SJSA1 (cell line): Measurements from ENCODE around the gene DERA. TPM values are rescaled to one million over a fixed set of nuclear protein-coding genes. Genes with fewer than 3 reads are reported as not detected.
"Not testable (repeated sequence)": the region's sequence is repeated elsewhere in the genome, so short reads cannot be mapped to it uniquely, and the experiment has no call there.

Source experiments
- DNase-seq, 2 experiments: peaks; one replicate each; pipeline ENCODE4 v3.0.0-alpha.2; 2015 to 2020; ENCODE audit warnings: low spot score in 2 of 2, low read depth in 1 of 2
- H3K27ac ChIP-seq: fragments of 250-450 bp; sonication (Bioruptor Pico); 2 replicates; pipeline ENCODE4 v1.5.1; 2020; ENCODE audit warnings: mild to moderate bottlenecking, moderate library complexity
- H3K27me3 ChIP-seq: fragments of 250-450 bp; sonication (Bioruptor Pico); replicated peaks from 2 replicates; pipeline ENCODE4 v1.5.1; 2020; ENCODE audit warnings: mild to moderate bottlenecking, moderate library complexity
- H3K36me3 ChIP-seq: fragments of 250-450 bp; sonication (Bioruptor Pico); 2 replicates; pipeline ENCODE4 v1.5.1; 2020; ENCODE audit warnings: mild to moderate bottlenecking
- H3K4me1 ChIP-seq: fragments of 250-450 bp; sonication (Bioruptor Pico); replicated peaks from 2 replicates; pipeline ENCODE4 v1.6.1; 2021; ENCODE audit warnings: mild to moderate bottlenecking
- H3K4me3 ChIP-seq: fragments of 250-450 bp; sonication (Bioruptor Pico); 2 replicates; pipeline ENCODE4 v1.5.1; 2020; ENCODE audit warnings: mild to moderate bottlenecking
- H3K9me3 ChIP-seq: fragments of 250-450 bp; sonication (Bioruptor Pico); replicated peaks from 2 replicates; pipeline ENCODE4 v1.5.1; 2020; ENCODE audit warnings: mild to moderate bottlenecking
- total RNA-seq: library from RNA; depleted of rRNA; stranded (reverse); fragments of >200 nt; shearing (Covaris generic); gene quantifications from 2 replicates; pipeline ENCODE4 v1.2.3, GENCODE V29; 2014

DERA gene
- total RNA-seq, 1 experiment from 2014 or later, result 65.2 TPM

GRCh38 chr12:15956010-15956409, 44.9 kb downstream of the DERA start:
- Histone ChIP-seq H3K4me3 (no peak overlapping the region), H3K27me3 (no peaks in the 10 kb centered on the region), H3K36me3 (no peaks in the 10 kb centered on the region), H3K4me1 (no peaks in the 10 kb centered on the region), H3K9me3 (no peaks in the 10 kb centered on the region), H3K27ac (no peak overlapping the region)
- DNase-seq, result no peak

GRCh38 chr12:15956413-15957185, 45.5 kb downstream of the DERA start:
- no peak for DNase-seq
- H3K27me3 ChIP-seq, result no peaks in the 10 kb centered on the region
- no peaks in the 10 kb centered on the region for H3K36me3 ChIP-seq

GRCh38 chr12:15962760-15963159, 51.6 kb downstream of the DERA start:
- Histone ChIP-seq H3K27me3 (no peaks in the 10 kb centered on the region), H3K4me1 (peaks cover 26% of the 10 kb centered on the region), H3K4me3 (no peak overlapping the region), H3K27ac (no peak overlapping the region), H3K36me3 (no peaks in the 10 kb centered on the region; the same call in 1 of the 2 replicates), H3K9me3 (no peaks in the 10 kb centered on the region)
- peak in 1 of 2 experiments; percentile 7 for DNase-seq

More at GRCh38 chr12:15956413-15957185, 45.5 kb downstream of the DERA start:
- Histone ChIP-seq H3K4me3 (no peak overlapping the region), H3K4me1 (no peaks in the 10 kb centered on the region), H3K27ac (no peak overlapping the region), H3K9me3 (no peaks in the 10 kb centered on the region)

GRCh38 chr12:15963271-15963670, 52.1 kb downstream of the DERA start:
- Histone ChIP-seq H3K4me3 (no peak overlapping the region), H3K27me3 (no peaks in the 10 kb centered on the region), H3K36me3 (no peaks in the 10 kb centered on the region; the same call in none of the 2 replicates), H3K27ac (no peak overlapping the region), H3K4me1 (peaks cover 26% of the 10 kb centered on the region), H3K9me3 (no peaks in the 10 kb centered on the region)
- DNase-seq, result no peak

GRCh38 chr12:15966426-15966825, 55.3 kb downstream of the DERA start:
- peak in 1 of 2 experiments; percentile 56 for DNase-seq
- Histone ChIP-seq H3K4me1 (peaks cover 26% of the 10 kb centered on the region), H3K9me3 (no peaks in the 10 kb centered on the region), H3K27me3 (no peaks in the 10 kb centered on the region), H3K36me3 (peaks cover 6% of the 10 kb centered on the region), H3K4me3 (no peak overlapping the region), H3K27ac (peak overlapping the region; percentile 48; the same call in 1 of the 2 replicates)

GRCh38 chr12:15967053-15967452, 55.9 kb downstream of the DERA start:
- H3K4me3 ChIP-seq, H3K9me3 ChIP-seq, DNase-seq, H3K27me3 ChIP-seq, H3K36me3 ChIP-seq: not testable (repeated sequence)
- H3K4me1 ChIP-seq, result peaks cover 26% of the 10 kb centered on the region
- peak overlapping the region; percentile 48; the same call in 1 of the 2 replicates for H3K27ac ChIP-seq

- peaks cover 6% of the 10 kb centered on the region for H3K36me3 ChIP-seq
- DNase-seq, result no peak
Observed at GRCh38 chr12:15971211-15971610, 60.1 kb downstream of the DERA start.

GRCh38 chr12:15972894-15973293, 61.8 kb downstream of the DERA start:
- H3K4me3 ChIP-seq, result no peak overlapping the region
- no peaks in the 10 kb centered on the region for H3K9me3 ChIP-seq

More at GRCh38 chr12:15971211-15971610, 60.1 kb downstream of the DERA start:
- Histone ChIP-seq H3K4me1 (peaks cover 7% of the 10 kb centered on the region), H3K27ac (no peak overlapping the region), H3K27me3 (no peaks in the 10 kb centered on the region), H3K4me3 (no peak overlapping the region), H3K9me3 (no peaks in the 10 kb centered on the region)

GRCh38 chr12:15977999-15978951, 67.1 kb downstream of the DERA start:
- Histone ChIP-seq H3K36me3 (no peaks in the 10 kb centered on the region), H3K27me3 (no peaks in the 10 kb centered on the region), H3K4me3 (no peak overlapping the region), H3K4me1 (peaks cover 29% of the 10 kb centered on the region), H3K27ac (peak overlapping the region; percentile 64), H3K9me3 (no peaks in the 10 kb centered on the region)
- DNase-seq, result peak in 1 of 2 experiments; percentile 45

More at GRCh38 chr12:15972894-15973293, 61.8 kb downstream of the DERA start:
- no peak overlapping the region for H3K27ac ChIP-seq
- peaks cover 5% of the 10 kb centered on the region for H3K4me1 ChIP-seq
- DNase-seq, result no peak
- H3K27me3 ChIP-seq, result no peaks in the 10 kb centered on the region
- H3K36me3 ChIP-seq, result peaks cover 6% of the 10 kb centered on the region; the same call in 1 of the 2 replicates

GRCh38 chr12:15979096-15980092, 68.3 kb downstream of the DERA start:
- peak in 1 of 2 experiments; percentile 43 for DNase-seq
- H3K9me3 ChIP-seq, result no peaks in the 10 kb centered on the region
- H3K4me1 ChIP-seq, result peaks cover 29% of the 10 kb centered on the region
- no peak overlapping the region for H3K4me3 ChIP-seq
- H3K27me3 ChIP-seq, result no peaks in the 10 kb centered on the region
- H3K36me3 ChIP-seq, result no peaks in the 10 kb centered on the region
- peak overlapping the region; percentile 64 for H3K27ac ChIP-seq

GRCh38 chr12:15982071-15982470, 70.9 kb downstream of the DERA start:
- Histone ChIP-seq H3K27me3 (no peaks in the 10 kb centered on the region), H3K36me3 (no peaks in the 10 kb centered on the region), H3K4me3 (no peak overlapping the region), H3K4me1 (peaks cover 29% of the 10 kb centered on the region), H3K9me3 (no peaks in the 10 kb centered on the region), H3K27ac (no peak overlapping the region)
- no peak for DNase-seq

GRCh38 chr12:15982471-15982870, 71.3 kb downstream of the DERA start:
- Histone ChIP-seq H3K36me3 (no peaks in the 10 kb centered on the region), H3K4me3 (no peak overlapping the region), H3K27me3 (no peaks in the 10 kb centered on the region), H3K27ac (no peak overlapping the region), H3K9me3 (no peaks in the 10 kb centered on the region), H3K4me1 (peaks cover 29% of the 10 kb centered on the region)
- peak in 1 of 2 experiments; percentile 22 for DNase-seq

GRCh38 chr12:15982921-15983320, 71.8 kb downstream of the DERA start:
- Histone ChIP-seq H3K4me3 (no peak overlapping the region), H3K36me3 (no peaks in the 10 kb centered on the region), H3K27ac (no peak overlapping the region), H3K9me3 (no peaks in the 10 kb centered on the region), H3K4me1 (peaks cover 24% of the 10 kb centered on the region), H3K27me3 (no peaks in the 10 kb centered on the region)
- DNase-seq, result no peak
